ENCODE data around the gene GABBR2.

- TF ChIP-seq GATA2 (IDR thresholded peaks at IDR 0.05; ENCODE audit: low read depth, low read length) (no peak), GATA3 (IDR thresholded peaks at IDR 0.05; ENCODE audit: low read depth, low read length) (no peak)
These were observed 397.9 kb downstream of the GABBR2 start for GRCh38 chr9:98310752-98311392.
